GM04504 (cell line): ENCODE measurements around the gene GRXCR1.

Source experiments
- DNase-seq: peaks from one replicate; pipeline ENCODE4 v3.0.0-alpha.2; 2012; ENCODE audit warnings: low read depth

Gene GRXCR1

DNA sequence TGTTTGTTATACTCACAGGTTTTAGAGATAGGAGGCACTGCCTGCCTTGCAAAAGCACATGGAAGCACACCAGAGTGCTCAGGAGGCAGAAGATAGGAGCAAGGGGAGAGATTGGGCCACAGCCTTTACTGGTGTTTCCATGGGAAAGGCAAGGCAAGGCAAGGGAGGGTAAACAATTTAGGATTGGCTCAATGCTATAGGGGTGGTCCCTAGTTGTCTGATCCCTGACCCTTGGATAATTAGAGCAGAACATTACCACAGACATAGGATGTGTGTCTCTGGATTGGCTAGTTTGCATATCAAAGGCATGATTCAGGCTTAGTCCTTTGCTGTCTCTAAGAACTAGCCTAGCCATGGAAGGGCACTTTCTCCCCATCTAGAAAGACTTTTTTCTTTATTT is 36.1 kb downstream of the GRXCR1 start:
- no peak for DNase-seq

DNA sequence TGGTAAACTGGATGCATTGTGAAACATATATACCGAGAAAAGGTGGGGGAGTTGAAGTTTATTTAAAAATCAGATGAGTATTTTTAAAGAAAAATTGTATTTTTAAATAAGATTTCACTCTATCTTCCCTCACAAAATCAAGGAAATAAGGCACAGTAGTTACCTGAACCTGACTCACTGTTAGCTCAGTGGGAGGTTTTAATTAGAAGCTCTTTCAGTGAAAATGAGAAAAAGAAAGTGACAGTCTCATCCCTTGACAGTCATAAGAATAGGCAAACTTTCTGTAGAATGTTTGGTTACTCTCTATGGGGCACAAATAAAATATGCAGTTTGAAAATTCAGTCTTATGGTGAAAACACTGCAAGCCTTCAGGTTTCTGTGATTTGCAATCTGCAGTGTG is 49.7 kb downstream of the GRXCR1 start:
- DNase-seq: no peak

DNA sequence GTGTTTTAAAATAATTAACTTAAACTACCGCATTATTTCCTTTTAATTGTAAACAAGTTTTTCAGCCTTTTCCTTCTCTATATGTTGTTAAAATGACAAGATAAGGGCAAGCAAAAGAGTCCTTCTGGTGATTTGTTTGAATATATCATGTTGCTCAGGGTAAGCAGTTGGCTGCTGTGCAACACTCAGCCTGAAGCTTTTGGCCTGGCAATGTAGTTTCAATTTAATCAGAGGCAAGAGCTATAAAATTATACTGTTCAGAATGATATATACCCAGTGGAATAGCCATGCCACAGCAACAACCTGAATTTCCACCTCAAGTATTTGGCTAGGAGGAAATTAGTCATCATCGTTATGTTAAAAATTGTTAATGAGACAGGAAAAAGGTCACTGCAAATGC is 53.4 kb downstream of the GRXCR1 start:
- no peak for DNase-seq

DNA sequence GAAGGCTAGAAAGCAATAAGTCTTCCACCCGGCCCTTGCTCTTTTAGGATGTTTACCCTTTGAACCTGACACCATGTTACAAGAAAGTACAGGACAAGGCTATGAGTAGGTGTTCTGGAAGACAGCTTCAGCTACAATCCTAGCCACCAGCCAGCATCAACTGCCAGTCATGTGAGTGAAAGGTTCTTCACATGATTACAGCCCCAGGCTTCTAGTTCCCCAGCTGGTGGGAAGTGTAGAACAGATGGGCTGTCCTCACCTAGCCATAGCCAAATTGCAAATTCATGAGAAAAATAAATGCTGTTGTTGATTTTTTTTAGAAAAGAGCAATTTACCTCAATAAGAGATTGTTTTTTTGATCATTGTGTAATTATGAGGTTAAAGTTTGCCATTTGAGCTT is 60.8 kb downstream of the GRXCR1 start:
- no peak for DNase-seq

DNA sequence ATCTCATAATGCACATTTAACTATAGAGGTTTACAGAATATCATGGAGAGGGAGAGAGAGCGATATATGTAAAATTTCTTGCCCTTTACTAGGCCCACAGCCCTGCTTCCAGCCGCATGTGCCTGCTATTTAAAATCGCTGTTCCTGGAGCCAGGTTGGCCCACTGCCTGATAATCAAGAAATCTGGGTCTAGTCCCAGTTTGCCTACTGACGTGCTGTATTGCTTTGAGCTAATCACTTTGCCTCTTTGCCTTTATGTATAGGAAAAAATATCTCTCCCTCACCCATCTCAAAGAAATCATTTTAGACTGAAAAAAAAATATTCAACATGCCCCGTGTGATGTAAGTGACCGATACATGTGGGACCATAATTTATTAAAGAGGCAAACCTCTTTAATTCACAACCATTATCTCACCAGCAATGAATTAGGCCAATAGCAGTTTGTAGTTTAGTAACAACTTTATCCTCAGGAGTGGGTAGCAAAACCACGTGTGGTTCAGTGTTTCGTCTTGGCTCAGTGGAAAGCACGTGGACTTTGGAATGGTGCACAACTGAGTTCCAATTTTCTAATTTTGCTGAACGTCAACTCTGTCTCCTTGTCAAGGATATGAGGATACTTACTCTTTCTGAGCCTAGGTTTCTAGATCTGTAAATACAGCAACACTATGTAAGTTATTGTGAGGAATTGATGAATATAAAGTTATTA is 62.6 kb downstream of the GRXCR1 start:
- DNase-seq: no peak

DNA sequence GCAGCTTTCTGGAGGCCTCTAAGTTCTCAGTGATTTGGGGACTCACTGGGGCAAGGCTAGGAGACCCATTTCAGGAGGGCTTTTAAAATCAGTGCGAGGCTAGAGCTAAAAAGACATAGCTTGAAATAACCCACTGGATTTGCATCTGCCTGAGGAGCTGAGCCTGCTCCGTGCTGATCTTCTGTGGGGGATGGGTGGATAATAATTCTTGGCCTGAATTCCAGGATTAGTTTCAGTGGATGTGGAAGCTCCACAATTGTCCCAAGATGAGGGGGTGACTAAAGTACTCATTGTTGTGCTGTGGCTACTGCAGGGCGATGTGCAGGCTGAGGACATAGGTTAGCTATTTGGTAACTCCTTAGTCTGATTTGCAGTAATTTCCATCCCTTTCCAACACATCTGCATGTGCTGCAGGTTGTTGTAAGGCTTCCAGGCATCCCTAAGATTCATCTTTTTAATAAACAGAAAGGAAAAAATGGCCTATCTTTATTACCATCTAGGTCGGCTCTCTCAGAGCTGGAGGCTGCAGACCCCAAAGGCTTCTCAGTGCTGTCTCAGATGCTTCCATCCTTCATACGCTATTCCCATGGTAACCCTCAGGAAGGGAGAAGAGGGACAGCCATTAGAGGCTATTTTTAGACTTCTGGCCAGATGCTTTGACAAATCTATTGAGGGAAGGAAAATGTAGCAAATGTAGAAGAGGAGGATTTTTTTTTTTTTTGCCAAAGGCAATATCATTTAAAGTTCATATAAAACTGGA is 63.4 kb downstream of the GRXCR1 start:
- no peak for DNase-seq

DNA sequence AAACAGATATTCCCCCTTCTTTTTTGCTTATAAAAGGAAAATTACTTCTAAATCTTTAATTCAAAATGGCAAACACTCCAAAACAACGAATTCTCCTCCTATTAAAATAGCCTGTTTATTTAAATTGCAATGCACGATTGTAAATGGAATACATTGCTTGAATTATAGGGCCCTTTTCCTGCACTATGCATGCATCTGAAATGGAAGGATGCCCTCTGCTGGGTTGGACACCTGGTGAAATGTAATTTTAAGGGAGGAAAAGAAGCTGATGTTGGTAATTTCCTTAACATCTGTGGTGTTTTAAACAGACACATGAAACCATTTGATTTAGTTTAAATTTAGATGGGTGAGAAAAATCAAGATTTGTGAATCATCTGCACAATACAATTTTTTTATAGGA is 72.8 kb downstream of the GRXCR1 start:
- no peak for DNase-seq

DNA sequence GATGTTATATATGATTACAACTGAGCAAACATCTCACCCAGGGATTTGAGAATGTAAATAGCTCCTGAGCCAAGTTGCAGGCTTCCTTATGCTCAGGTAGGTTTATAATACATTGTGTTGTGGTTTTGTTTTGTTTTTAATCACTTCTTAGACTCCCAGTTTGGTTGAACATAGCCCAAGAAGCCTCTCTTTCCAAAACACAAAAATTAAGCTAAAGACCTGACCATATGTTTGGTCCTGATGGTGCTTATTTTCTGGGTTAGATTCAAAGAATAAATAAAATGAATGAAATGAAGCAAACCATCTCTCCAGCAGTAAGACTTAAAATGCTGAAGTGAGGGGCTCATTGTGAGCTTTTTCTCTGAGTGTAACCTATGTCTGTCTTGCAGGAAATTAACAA is 93.5 kb downstream of the GRXCR1 start:
- DNase-seq: no peak

DNA sequence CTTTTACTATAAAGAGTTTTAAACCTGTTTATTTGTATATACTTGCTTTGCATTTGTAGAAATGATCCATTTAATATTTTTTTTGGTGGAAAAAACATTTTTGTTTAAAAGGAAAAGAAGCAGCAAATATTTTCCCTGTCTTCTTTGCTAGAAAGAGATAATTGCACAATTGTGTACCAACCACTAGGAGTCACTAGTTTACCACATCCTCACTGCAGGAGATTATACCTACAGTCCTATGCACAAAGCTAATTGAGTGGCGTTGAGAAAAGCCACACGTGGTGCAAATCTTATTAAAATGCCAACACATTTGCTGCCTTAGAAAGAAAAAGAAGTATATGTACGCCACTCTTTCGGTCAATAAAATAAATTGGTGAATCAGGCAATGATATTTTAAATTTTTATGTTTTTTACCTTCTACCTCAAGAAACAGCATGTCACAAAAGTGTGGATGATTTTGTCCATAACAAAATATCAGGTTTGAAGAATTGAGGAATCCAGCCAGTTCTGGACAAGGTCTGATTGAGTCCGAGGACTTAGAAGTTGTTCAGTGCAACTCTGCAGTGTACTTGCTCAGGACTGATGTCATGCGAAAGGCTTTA is 102.9 kb downstream of the GRXCR1 start:
- DNase-seq: peak; percentile 0

DNA sequence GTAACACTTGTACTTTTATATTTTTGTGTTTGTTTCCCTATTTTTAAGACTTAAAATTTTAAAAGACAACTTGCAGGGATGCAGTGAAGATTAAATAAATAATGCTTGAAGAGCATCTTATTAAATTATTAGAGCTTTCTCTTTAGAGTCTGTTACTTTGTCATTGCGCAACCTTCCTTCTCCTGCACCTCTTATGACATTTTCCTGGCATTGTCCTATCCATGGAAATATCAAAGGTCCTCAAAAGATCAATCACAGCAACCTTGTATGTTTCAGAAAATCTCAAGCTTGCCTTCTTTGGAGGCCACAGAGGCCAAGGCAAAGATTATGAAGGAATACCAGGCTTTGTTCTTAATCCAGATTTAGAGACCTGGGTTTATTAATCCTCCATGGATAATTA is 116.3 kb downstream of the GRXCR1 start:
- no peak for DNase-seq

DNA sequence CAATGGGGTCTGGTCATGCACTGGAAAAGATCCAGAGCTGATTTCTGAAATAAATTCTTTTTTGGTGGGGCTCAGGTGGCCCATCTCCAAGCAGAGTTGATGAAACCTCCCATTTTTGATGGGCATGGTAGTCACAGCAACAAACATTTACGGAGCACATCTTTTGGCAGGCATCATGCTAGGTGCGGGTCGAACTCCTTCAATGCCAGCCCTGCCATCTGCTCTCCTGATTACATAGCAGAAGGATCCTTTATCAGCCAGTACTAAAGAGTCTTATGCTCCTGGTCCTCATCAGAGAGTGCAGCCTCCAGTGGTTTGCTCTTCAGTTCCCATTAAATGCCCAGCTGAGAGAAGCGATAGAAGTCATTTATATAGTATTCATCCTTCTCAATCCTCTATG is 121.7 kb downstream of the GRXCR1 start:
- DNase-seq: no peak

DNA sequence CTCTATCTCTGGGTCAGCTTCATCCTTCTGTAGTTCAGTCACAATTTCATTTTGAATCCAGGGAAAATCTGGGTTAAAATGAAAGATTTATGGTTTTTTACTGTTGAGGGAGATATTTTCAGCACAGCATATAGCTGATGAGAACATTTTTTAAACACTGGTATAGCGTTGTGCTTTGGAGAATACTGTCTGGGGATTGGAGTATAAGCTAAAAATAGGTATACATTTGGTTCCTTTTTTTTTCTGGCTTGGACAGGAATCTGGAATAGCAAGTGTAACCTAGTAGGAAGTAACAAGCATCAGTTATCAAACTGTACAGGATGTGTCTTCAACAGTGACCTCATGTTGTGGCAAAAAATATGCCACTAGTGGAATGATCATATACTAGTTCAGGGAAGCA is 149.1 kb downstream of the GRXCR1 start:
- no peak for DNase-seq

DNA sequence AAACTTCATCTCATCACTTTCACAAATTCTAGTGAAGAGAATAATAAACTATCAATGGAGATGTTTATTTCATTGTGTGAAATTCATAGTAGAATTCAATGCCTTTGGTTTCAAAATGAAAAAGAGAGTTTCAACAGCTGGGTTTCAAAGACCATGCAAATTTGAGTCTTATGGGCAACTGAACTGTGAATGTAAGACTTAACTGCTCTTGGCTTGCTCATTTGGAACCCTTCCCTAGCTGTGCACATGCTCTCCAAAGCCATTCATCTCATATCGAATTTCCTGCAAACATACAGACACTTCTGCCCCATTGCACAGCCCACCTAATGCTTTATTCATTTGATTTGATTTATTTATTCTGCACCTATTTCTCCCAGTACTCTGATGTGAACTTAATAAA is 154.5 kb downstream of the GRXCR1 start:
- no peak for DNase-seq

DNA sequence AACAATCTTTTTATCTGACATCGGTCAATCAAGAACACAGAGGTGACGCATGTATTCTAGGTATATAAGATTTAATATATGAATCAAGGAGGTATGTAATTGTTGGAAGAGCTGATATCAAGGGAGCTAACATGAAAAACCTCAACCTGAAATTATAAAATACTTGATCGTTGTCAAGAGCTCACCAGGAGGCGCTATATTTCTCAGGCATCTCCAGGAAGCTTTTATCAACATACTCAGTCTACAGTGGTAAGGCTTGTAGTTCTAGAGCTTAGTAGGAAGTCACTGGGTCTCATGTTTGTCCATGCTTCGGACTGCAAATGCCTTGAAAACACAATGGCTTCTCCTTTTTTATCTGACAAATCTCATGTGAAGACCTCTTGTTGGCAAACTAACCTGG is 156.1 kb downstream of the GRXCR1 start:
- no peak for DNase-seq

DNA sequence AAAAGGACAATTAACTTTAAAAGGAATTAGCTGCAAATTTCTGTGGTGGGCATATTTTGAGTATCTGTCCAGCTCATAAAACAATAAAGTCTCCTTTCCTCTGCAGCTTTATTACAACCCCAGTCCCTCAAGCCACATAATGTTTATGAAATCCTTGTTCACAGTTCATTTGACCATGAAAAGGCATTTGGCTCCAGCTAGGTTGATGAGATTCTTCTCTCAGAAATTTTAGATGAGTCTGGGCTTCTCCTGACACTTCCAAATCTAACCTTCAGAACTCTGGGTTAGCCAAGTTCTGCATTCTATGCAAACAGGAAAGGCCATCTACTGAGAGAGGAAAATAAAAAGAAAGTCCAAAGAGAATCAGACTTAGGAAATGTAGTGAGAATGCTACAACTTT is 156.8 kb downstream of the GRXCR1 start:
- DNase-seq: no peak

DNA sequence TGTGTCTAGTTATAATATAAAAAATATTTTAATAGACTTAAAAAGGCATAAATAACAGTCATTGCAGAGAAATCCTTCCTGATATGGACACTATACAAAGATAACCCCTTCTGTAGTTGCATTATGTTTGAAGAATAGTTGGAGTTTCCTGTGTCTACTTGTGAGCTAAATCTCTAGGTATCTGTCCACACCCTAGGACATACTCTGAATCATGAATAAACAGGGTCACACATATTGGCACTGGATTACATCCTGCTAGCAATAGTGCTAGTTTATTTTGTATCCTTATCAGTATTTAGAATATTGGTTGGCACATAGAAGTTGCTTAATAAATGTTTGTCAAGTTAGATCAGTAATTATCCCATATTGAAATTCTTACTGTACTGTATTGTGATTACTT is 173.9 kb downstream of the GRXCR1 start:
- DNase-seq: no peak

DNA sequence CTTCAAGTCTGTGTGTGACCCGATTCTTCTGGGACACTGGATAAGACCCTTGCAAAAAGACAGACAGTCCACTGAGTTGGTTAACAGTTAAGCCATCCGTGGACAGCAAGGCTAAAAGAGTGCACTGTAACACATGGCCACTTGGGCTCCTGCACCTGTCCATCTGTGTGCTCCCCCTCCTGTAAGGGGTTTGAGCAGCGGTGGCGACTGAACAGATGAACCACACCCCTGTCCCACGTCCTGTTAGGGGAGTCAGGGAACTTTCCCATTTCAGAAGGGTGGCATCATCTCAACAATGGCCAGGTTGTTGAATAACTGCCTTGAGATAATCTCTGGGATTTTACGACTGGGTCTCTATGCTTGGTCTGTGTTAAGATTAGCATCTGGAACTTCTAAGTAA is 178.6 kb downstream of the GRXCR1 start:
- DNase-seq: no peak
